HepG2 (cell line): ENCODE data around the gene PLCD4. TPM values are rescaled to one million over a fixed set of nuclear protein-coding genes. Genes with fewer than 3 reads are reported as not detected.

Source experiments
- CREB3 ChIP-seq: sonication (generic); formaldehyde crosslinking; IDR thresholded peaks from 2 replicates; pipeline ENCODE4 v1.5.0; 2020; ENCODE audit warnings: missing genetic modification reagents
- E2F2 ChIP-seq: sonication (generic); formaldehyde crosslinking; IDR thresholded peaks from 2 replicates; pipeline ENCODE4 v1.4.0; 2020; ENCODE audit warnings: missing genetic modification reagents, borderline replicate concordance
- EP300 ChIP-seq, 3 experiments: sonication (generic) in 1 of 3; formaldehyde crosslinking in 1 of 3; IDR thresholded peaks; 2 replicates each; pipeline versions ENCODE4 v1.5.1 to v1.6.1; 2011 to 2020; ENCODE audit warnings: low read depth in 2 of 3, low read length in 2 of 3, borderline replicate concordance in 1 of 3, improper control_type of control experiment in 1 of 3, mild to moderate bottlenecking in 1 of 3, missing genetic modification reagents in 1 of 3, moderate library complexity in 1 of 3
- HES4 ChIP-seq: sonication (generic); formaldehyde crosslinking; IDR thresholded peaks from 2 replicates; pipeline ENCODE4 v1.9.0; 2021; ENCODE audit warnings: mild to moderate bottlenecking, missing genetic modification reagents, borderline replicate concordance
- HIC2 ChIP-seq: sonication (generic); formaldehyde crosslinking; IDR thresholded peaks from 2 replicates; pipeline ENCODE4 v1.9.0; 2022; ENCODE audit warnings: low read depth, missing genetic modification reagents
- NR2F2 ChIP-seq: IDR thresholded peaks from 2 replicates; pipeline ENCODE4 v1.6.1; 2012; ENCODE audit warnings: low read depth, inconsistent platforms, borderline replicate concordance
- PAF1 ChIP-seq: IDR thresholded peaks from 2 replicates; pipeline ENCODE4 v1.6.1; 2016; ENCODE audit warnings: missing genetic modification reagents, missing compliant biosample characterization
- POLR2AphosphoS5 ChIP-seq: IDR thresholded peaks from 2 replicates; pipeline ENCODE4 v1.6.1; 2012; ENCODE audit warnings: low read depth, low read length
- PRDM10 ChIP-seq: sonication (generic); formaldehyde crosslinking; IDR thresholded peaks from 2 replicates; pipeline ENCODE4 v1.4.0; 2020; ENCODE audit warnings: low read depth, missing genetic modification reagents
- PRMT3 ChIP-seq: sonication (generic); formaldehyde crosslinking; IDR thresholded peaks from 2 replicates; pipeline ENCODE4 v1.8.1; 2022; ENCODE audit warnings: low read depth, mild to moderate bottlenecking, moderate library complexity, missing genetic modification reagents, borderline replicate concordance
- REXO4 ChIP-seq: sonication (generic); formaldehyde crosslinking; IDR thresholded peaks from 2 replicates; pipeline ENCODE4 v1.8.0; 2022; ENCODE audit warnings: missing genetic modification reagents, mild to moderate bottlenecking, borderline replicate concordance
- ZBTB25 ChIP-seq: IDR thresholded peaks from 2 replicates; pipeline ENCODE4 v1.6.1; 2018; ENCODE audit warnings: missing genetic modification reagents
- ZFAT ChIP-seq: sonication (generic); formaldehyde crosslinking; conservative IDR thresholded peaks from 2 replicates; pipeline ENCODE4 v1.8.1; 2023; ENCODE audit warnings: missing genetic modification reagents, inconsistent platforms
- ZFP36 ChIP-seq: fragments of 150-350 bp; IDR thresholded peaks from 2 replicates; pipeline ENCODE4 v1.6.1; 2018; ENCODE audit warnings: borderline replicate concordance, low read length, low read depth; ENCODE audit not compliant: partially characterized antibody
- ZFY ChIP-seq: sonication (generic); formaldehyde crosslinking; IDR thresholded peaks from 2 replicates; pipeline ENCODE4 v1.4.0; 2020; ENCODE audit warnings: missing genetic modification reagents
- ZNF235 ChIP-seq: sonication (generic); formaldehyde crosslinking; IDR thresholded peaks from 2 replicates; pipeline ENCODE4 v1.8.1; 2023; ENCODE audit warnings: mild to moderate bottlenecking, missing genetic modification reagents, borderline replicate concordance
- ZNF432 ChIP-seq: sonication (generic); formaldehyde crosslinking; IDR thresholded peaks from 2 replicates; pipeline ENCODE4 v1.5.0; 2020; ENCODE audit warnings: missing genetic modification reagents, mild to moderate bottlenecking, borderline replicate concordance
- ZNF567 ChIP-seq: sonication (generic); formaldehyde crosslinking; IDR thresholded peaks from 2 replicates; pipeline ENCODE4 v1.8.1; 2023; ENCODE audit warnings: mild to moderate bottlenecking, missing genetic modification reagents, borderline replicate concordance
- ZSCAN12 ChIP-seq: sonication (generic); formaldehyde crosslinking; IDR thresholded peaks from 2 replicates; pipeline ENCODE4 v1.9.0; 2021; ENCODE audit warnings: mild to moderate bottlenecking, missing genetic modification reagents
- polyA plus RNA-seq, 8 experiments: library from polyadenylated mRNA; depleted of rRNA in 3 of 8; stranded (reverse) in 7 of 8; unstranded in 1 of 8; fragments of >200 nt; fragmentation: Illumina TruSeq in 4 of 8; extraction: Trizol in 4 of 8; gene quantifications; 2 replicates each; pipeline versions ENCODE4 v1.2.1 to v1.2.3, GENCODE V29; 2011 to 2016; ENCODE audit warnings: low read depth in 4 of 8, missing spikeins in 1 of 8, mixed read lengths in 1 of 8; ENCODE audit not compliant: insufficient read depth in 1 of 8
- total RNA-seq, 5 experiments: library from RNA; depleted of rRNA; stranded (reverse); fragments of >200 nt; fragmentation: Illumina TruSeq; extraction: Trizol; gene quantifications; 2 replicates each; pipeline ENCODE4 v1.2.3, GENCODE V29; 2016; ENCODE audit warnings: low read depth in 1 of 5

Gene PLCD4
- total and polyA plus RNA-seq, 2 of the 13 experiments (the other 11 are each of a cell fraction or from before 2014, with no cell fraction given), result 0.26 TPM; not detected in 1

- TF ChIP-seq E2F2 (no peak), NR2F2 (no peak; the same call in 1 of the 2 replicates), ZNF235 (peak; percentile 90), ZBTB25 (CRISPR knock-in tag) (peak; percentile 85; the same call in 1 of the 2 replicates), CREB3 (CRISPR knock-in tag) (no peak), PRDM10 (CRISPR knock-in tag) (peak; percentile 31; the same call in 1 of the 2 replicates), POLR2AphosphoS5 (peak; percentile 94), ZFY (CRISPR knock-in tag) (peak; percentile 84), HES4 (peak; percentile 73; the same call in 1 of the 2 replicates), EP300 (IDR thresholded peaks at IDR 0.05; ENCODE audit: low read depth in 2 of 2, low read length in 2 of 2) (peak in 1 of 2 experiments; percentile 25; a peak in 1 of 4 replicates), EP300 (CRISPR knock-in tag; IDR thresholded peaks at IDR 0.05; ENCODE audit: borderline replicate concordance) (no peak), ZSCAN12 (CRISPR knock-in tag) (0 out of 2 replicates have a peak, but pooled peaks have one; percentile 36), ZNF432 (no peak), PAF1 (CRISPR knock-in tag) (no peak), ZFAT (no peak), REXO4 (CRISPR knock-in tag) (no peak), ZNF567 (CRISPR knock-in tag) (0 out of 2 replicates have a peak, but pooled peaks have one; percentile 22), HIC2 (CRISPR knock-in tag) (0 out of 2 replicates have a peak, but pooled peaks have one; percentile 67), PRMT3 (CRISPR knock-in tag) (no peak), ZFP36 (no peak)
Observed at GRCh38 chr2:218659258-218659987, 51.7 kb downstream of the PLCD4 start, which contains the start of the genes BCS1L and ZNF142 (continued).
